Measurements from ENCODE around the gene CXXC5.
"Not testable (repeated sequence)": the region's sequence is repeated elsewhere in the genome, so short reads cannot be mapped to it uniquely, and the experiment has no call there.

Gene CXXC5

GRCh38 chr5:139712412-139712811 lies 64.3 kb downstream of the CXXC5 start:
- no peak for DNase-seq

- not testable (repeated sequence) for DNase-seq
Measured at GRCh38 chr5:139713898-139714297, 65.7 kb downstream of the CXXC5 start.

- no peak for DNase-seq
Measured at GRCh38 chr5:139717221-139717620, 69.1 kb downstream of the CXXC5 start.

GRCh38 chr5:139718403-139718802 lies 70.3 kb downstream of the CXXC5 start:
- not testable (repeated sequence) for DNase-seq

- DNase-seq = not testable (repeated sequence)
Measured at GRCh38 chr5:139719970-139720369, 71.8 kb downstream of the CXXC5 start.

- DNase-seq = no peak
Measured at GRCh38 chr5:139723986-139724587, 75.9 kb downstream of the CXXC5 start.

- peak in 4 of 14 donors; percentile 32 to 93 (median 54) for DNase-seq
Measured at GRCh38 chr5:139725073-139725830, 77.1 kb downstream of the CXXC5 start.

GRCh38 chr5:139726248-139726647 lies 78.1 kb downstream of the CXXC5 start:
- no peak for DNase-seq

GRCh38 chr5:139727615-139728014 lies 79.5 kb downstream of the CXXC5 start:
- not testable (repeated sequence) for DNase-seq

- DNase-seq = no peak
Measured at GRCh38 chr5:139731281-139731680, 83.1 kb downstream of the CXXC5 start.

GRCh38 chr5:139732019-139732418 lies 83.9 kb downstream of the CXXC5 start:
- no peak for DNase-seq

GRCh38 chr5:139733010-139733688 lies 85.0 kb downstream of the CXXC5 start:
- no peak for DNase-seq

Data from C1 segment of cervical spinal cord (tissue), 14 donors.